Right lobe of liver (tissue), 4 donors: ENCODE data around the gene NOL4L.

Experiments
- POLR2A ChIP-seq: fragments of 450-650 bp; IDR thresholded peaks from one replicate; pipeline ENCODE4 v1.6.1; 2017; ENCODE audit warnings: antibody characterized with exemption, mild to moderate bottlenecking
- TF ChIP-seq, protein P1 (sequence below), 4 donors: fragments of 200-600 bp in 3 of 4; fragments of 450-650 bp in 1 of 4; IDR thresholded peaks; one replicate each; pipeline versions ENCODE4 v1.5.1 to v1.8.0; 2016 to 2022; ENCODE audit warnings: antibody characterized with exemption in 4 of 4, mild to moderate bottlenecking in 2 of 4
- donor health status: DM: no; HTN: no; CAD: no.
- donor health status: DM: no; HTN: no; CAD: no.
- donor health status: DM: no; HTN: yes; CAD: no.

DNA sequence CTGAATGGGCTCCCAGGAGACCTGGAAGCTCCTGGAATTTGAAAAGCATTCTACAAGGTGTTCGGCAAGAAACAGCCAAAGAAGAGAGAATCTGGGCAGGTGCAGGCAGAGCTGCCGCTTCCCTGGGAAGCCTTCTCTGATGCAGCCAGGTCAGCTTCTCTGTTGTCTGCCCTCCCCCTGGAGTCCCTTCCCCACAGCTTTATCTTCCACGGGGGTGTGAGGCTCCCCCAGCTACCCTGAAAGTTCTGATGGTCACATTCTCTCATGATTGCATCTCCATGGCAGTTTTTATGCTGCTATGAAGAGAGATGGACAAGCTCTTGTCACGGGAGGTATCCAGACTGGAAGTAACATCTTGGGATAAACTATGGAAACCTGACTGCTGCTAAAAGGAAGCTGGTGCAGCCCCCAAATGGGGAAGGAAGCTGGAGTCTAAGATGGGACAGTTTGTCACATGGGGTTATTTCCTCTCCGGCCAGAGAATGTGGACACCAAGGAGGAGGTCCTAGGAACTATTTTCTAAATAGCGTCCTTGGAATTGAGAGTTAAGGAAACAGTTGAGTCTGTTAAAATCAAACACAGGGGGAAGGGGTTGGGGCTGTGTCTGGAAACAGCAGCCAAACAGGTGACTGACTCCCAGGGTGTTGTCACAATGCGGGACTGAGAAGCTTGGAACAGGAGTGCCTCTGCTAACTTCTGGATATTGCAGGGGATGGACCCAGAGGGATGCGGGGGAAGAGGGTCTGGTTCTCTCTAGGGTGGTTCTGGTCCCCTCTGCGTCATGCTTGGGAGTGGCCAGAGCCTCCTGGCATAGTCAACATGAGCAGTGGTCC is 135.9 kb downstream of the NOL4L start:
- TF ChIP-seq, protein P1, sequence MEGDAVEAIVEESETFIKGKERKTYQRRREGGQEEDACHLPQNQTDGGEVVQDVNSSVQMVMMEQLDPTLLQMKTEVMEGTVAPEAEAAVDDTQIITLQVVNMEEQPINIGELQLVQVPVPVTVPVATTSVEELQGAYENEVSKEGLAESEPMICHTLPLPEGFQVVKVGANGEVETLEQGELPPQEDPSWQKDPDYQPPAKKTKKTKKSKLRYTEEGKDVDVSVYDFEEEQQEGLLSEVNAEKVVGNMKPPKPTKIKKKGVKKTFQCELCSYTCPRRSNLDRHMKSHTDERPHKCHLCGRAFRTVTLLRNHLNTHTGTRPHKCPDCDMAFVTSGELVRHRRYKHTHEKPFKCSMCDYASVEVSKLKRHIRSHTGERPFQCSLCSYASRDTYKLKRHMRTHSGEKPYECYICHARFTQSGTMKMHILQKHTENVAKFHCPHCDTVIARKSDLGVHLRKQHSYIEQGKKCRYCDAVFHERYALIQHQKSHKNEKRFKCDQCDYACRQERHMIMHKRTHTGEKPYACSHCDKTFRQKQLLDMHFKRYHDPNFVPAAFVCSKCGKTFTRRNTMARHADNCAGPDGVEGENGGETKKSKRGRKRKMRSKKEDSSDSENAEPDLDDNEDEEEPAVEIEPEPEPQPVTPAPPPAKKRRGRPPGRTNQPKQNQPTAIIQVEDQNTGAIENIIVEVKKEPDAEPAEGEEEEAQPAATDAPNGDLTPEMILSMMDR (IDR thresholded peaks at IDR 0.05) = no peak
- no peak for TF ChIP-seq POLR2A
